Cerebellar nuclear complex (tissue), 1 donor: ENCODE results near the gene SLC22A23.

Experiments used
- DNase-seq, 2 experiments: peaks; one replicate each; lab custom pipeline; 2025; lab: John Stamatoyannopoulos, UW

SLC22A23 gene

GRCh38 chr6:3421791-3422434 lies 34.9 kb downstream of the SLC22A23 start:
- no peak for DNase-seq

GRCh38 chr6:3421143-3421542 lies 35.7 kb downstream of the SLC22A23 start:
- no peak for DNase-seq

GRCh38 chr6:3419624-3420272 lies 37.1 kb downstream of the SLC22A23 start:
- no peak for DNase-seq

- DNase-seq: no peak
These were observed 38.3 kb downstream of the SLC22A23 start for GRCh38 chr6:3418496-3419060.

GRCh38 chr6:3417473-3417872 lies 39.4 kb downstream of the SLC22A23 start:
- DNase-seq: no peak

GRCh38 chr6:3415490-3415889 lies 41.4 kb downstream of the SLC22A23 start:
- DNase-seq: no peak

GRCh38 chr6:3415082-3415453 lies 41.8 kb downstream of the SLC22A23 start:
- no peak for DNase-seq

- no peak for DNase-seq
These were observed 42.3 kb downstream of the SLC22A23 start for GRCh38 chr6:3414327-3415081.

- DNase-seq: no peak
These were observed 43.3 kb downstream of the SLC22A23 start for GRCh38 chr6:3413592-3413991.

- no peak for DNase-seq
These were observed 43.9 kb downstream of the SLC22A23 start for GRCh38 chr6:3412779-3413500.

- DNase-seq: no peak
These were observed 44.7 kb downstream of the SLC22A23 start for GRCh38 chr6:3411967-3412778.

- DNase-seq: no peak
These were observed 46.2 kb downstream of the SLC22A23 start for GRCh38 chr6:3410385-3411360.

- DNase-seq: no peak
These were observed 47.0 kb downstream of the SLC22A23 start for GRCh38 chr6:3409699-3410384.

GRCh38 chr6:3408665-3409064 lies 48.2 kb downstream of the SLC22A23 start:
- no peak for DNase-seq

GRCh38 chr6:3407840-3408239 lies 49.0 kb downstream of the SLC22A23 start:
- DNase-seq: no peak

GRCh38 chr6:3406891-3407809 lies 49.7 kb downstream of the SLC22A23 start:
- DNase-seq: no peak

- no peak for DNase-seq
These were observed 50.5 kb downstream of the SLC22A23 start for GRCh38 chr6:3406362-3406821.

- DNase-seq: no peak
These were observed 51.2 kb downstream of the SLC22A23 start for GRCh38 chr6:3405679-3406078.
